22Rv1 (cell line): ENCODE measurements around the gene GTF2IRD1.
"Not testable (repeated sequence)": the region's sequence is repeated elsewhere in the genome, so short reads cannot be mapped to it uniquely, and the experiment has no call there.

Experiments used
- ZFX ChIP-seq: fragments of 450-650 bp; IDR thresholded peaks from 2 replicates; pipeline ENCODE4 v1.6.1; 2017; ENCODE audit warnings: antibody characterized with exemption, borderline replicate concordance
- TF ChIP-seq, protein P1 (sequence below): fragments of 450-650 bp; IDR thresholded peaks from 2 replicates; pipeline ENCODE4 v1.5.1; 2017; ENCODE audit warnings: mild to moderate bottlenecking

DNA sequence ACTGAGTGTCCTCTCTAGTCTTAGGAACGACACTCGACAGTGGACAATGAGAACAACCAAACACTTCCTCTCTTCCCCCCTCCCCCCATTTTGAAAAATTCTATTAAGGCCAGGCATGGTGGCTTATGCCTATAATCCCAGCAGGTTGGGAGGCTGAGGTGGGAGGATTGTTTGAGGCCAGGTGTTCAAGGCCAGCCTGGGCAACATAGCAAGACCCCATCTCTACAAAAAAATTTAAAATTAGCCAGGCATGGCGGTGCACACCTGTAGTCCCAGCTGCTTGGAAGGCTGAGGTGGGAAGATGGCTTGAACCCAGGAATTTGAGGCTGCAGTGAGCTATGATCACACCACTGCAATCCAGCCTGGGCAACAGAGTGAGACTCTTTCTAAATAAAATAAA lies 43.1 kb downstream of the GTF2IRD1 start:
- TF ChIP-seq, protein P1, sequence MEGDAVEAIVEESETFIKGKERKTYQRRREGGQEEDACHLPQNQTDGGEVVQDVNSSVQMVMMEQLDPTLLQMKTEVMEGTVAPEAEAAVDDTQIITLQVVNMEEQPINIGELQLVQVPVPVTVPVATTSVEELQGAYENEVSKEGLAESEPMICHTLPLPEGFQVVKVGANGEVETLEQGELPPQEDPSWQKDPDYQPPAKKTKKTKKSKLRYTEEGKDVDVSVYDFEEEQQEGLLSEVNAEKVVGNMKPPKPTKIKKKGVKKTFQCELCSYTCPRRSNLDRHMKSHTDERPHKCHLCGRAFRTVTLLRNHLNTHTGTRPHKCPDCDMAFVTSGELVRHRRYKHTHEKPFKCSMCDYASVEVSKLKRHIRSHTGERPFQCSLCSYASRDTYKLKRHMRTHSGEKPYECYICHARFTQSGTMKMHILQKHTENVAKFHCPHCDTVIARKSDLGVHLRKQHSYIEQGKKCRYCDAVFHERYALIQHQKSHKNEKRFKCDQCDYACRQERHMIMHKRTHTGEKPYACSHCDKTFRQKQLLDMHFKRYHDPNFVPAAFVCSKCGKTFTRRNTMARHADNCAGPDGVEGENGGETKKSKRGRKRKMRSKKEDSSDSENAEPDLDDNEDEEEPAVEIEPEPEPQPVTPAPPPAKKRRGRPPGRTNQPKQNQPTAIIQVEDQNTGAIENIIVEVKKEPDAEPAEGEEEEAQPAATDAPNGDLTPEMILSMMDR, result not testable (repeated sequence)
- TF ChIP-seq ZFX, result not testable (repeated sequence)
